Endothelial cell of umbilical vein (primary cell): ENCODE data around the gene CWC27. TPM values are rescaled to one million over a fixed set of nuclear protein-coding genes. Genes with fewer than 3 reads are reported as not detected.

Experiments used
- BruUV-seq: library from RNA; stranded (reverse); fragments of 400-500 nt; replicated peaks from 2 replicates; lab custom pipeline; 2021; lab: Mats Ljungman, UMichigan
- CTCF ChIA-PET: fragments of 300-600, 350-600 bp; sonication (Branson Sonifier 250); formaldehyde crosslinking; loops from one replicate; lab custom pipeline; 2021; ENCODE audit warnings: antibody characterized with exemption, inconsistent platforms; lab: Charles Lee
- POLR2A ChIA-PET: fragments of 300-600, 350-600 bp; sonication (Branson Sonifier 250); formaldehyde crosslinking; loops from one replicate; lab custom pipeline; 2021; ENCODE audit warnings: antibody characterized with exemption, inconsistent platforms; lab: Charles Lee
- DNase-seq: peaks from one replicate; pipeline ENCODE4 v3.0.0-alpha.2; 2011; ENCODE audit warnings: low read depth, low spot score
- FAIRE-seq: peaks from 2 replicates; lab custom pipeline; 2011; peaks lifted over from hg19 to GRCh38; lab: Jason Lieb, UNC
- H2AFZ ChIP-seq: 2 replicates; pipeline ENCODE4 v1.6.0; 2012; ENCODE audit warnings: low read depth, low read length, control low read depth, inconsistent platforms
- H3K27ac ChIP-seq: 2 replicates; pipeline ENCODE4 v1.5.1; 2011; ENCODE audit warnings: low read depth, mild to moderate bottlenecking, control low read depth, low read length, moderate library complexity; ENCODE audit not compliant: insufficient read depth
- H3K27me3 ChIP-seq, 2 experiments: 2 replicates each; pipeline versions ENCODE4 v1.6.0 to v1.6.1; 2011; ENCODE audit warnings: low read length in 2 of 2, mixed read lengths in 1 of 2; ENCODE audit not compliant: control insufficient read depth in 2 of 2, insufficient read depth in 2 of 2
- H3K36me3 ChIP-seq, 2 experiments: 2 replicates in 1 of 2; 3 replicates in 1 of 2; pipeline ENCODE4 v1.5.1; 2011; ENCODE audit warnings: low read length in 2 of 2, mild to moderate bottlenecking in 1 of 2, moderate library complexity in 1 of 2; ENCODE audit not compliant: control insufficient read depth in 2 of 2, insufficient read depth in 2 of 2; ENCODE audit errors: extremely low read depth in 1 of 2
- H3K4me1 ChIP-seq: 3 replicates; pipeline ENCODE4 v1.5.1; 2011; ENCODE audit warnings: mild to moderate bottlenecking, low read length; ENCODE audit not compliant: control insufficient read depth, insufficient read depth; ENCODE audit errors: extremely low read depth
- H3K4me2 ChIP-seq: 2 replicates; pipeline ENCODE4 v1.6.1; 2011; ENCODE audit warnings: low read length, control low read depth, mixed read lengths; ENCODE audit not compliant: insufficient read depth
- H3K4me3 ChIP-seq, 3 experiments: fragments of 200-600 bp in 1 of 3; sonication (generic), shearing (Covaris generic) in 1 of 3; replicated peaks in 1 of 3; 2 replicates each; pipeline ENCODE4 v1.5.1; 2011 to 2016; ENCODE audit warnings: control low read depth in 3 of 3, low read length in 3 of 3, mild to moderate bottlenecking in 2 of 3, inconsistent platforms in 1 of 3, low read depth in 1 of 3, moderate library complexity in 1 of 3; ENCODE audit not compliant: insufficient read depth in 1 of 3
- H3K79me2 ChIP-seq: 2 replicates; pipeline ENCODE4 v1.6.0; 2012; ENCODE audit warnings: low read length, inconsistent platforms; ENCODE audit not compliant: control insufficient read depth, insufficient read depth
- H3K9ac ChIP-seq: replicated peaks from 2 replicates; pipeline ENCODE3; 2011; ENCODE audit warnings: low read length, control low read depth; ENCODE audit not compliant: insufficient read depth; ENCODE audit errors: extremely low read depth
- H3K9me1 ChIP-seq: replicated peaks from 3 replicates; pipeline ENCODE4 v1.6.0; 2011; ENCODE audit warnings: mild to moderate bottlenecking, low read length; ENCODE audit not compliant: control insufficient read depth, insufficient read depth; ENCODE audit errors: extremely low read depth
- H3K9me3 ChIP-seq: replicated peaks from 2 replicates; pipeline ENCODE4 v1.5.1; 2012; ENCODE audit warnings: low read length, inconsistent platforms; ENCODE audit not compliant: control insufficient read depth, insufficient read depth
- H4K20me1 ChIP-seq: replicated peaks from 2 replicates; pipeline ENCODE3; 2011; ENCODE audit warnings: mild to moderate bottlenecking, low read length; ENCODE audit not compliant: control insufficient read depth, insufficient read depth; ENCODE audit errors: extremely low read depth
- EZH2 ChIP-seq: IDR thresholded peaks from 2 replicates; pipeline ENCODE4 v1.6.1; 2012; ENCODE audit warnings: borderline replicate concordance, low read depth, mild to moderate bottlenecking, moderate library complexity, low read length, inconsistent platforms; ENCODE audit not compliant: severe bottlenecking
- FOS ChIP-seq: IDR thresholded peaks from 2 replicates; pipeline ENCODE4 v1.6.1; 2011; ENCODE audit warnings: mild to moderate bottlenecking, low read length, moderate library complexity, borderline replicate concordance; ENCODE audit not compliant: insufficient read depth
- GATA2 ChIP-seq: IDR thresholded peaks from 2 replicates; pipeline ENCODE4 v1.7.0; 2011; ENCODE audit warnings: low read depth, mild to moderate bottlenecking, moderate library complexity, mixed read lengths, low read length; ENCODE audit not compliant: insufficient read length, insufficient read depth
- JUN ChIP-seq: IDR thresholded peaks from 2 replicates; pipeline ENCODE4 v1.6.1; 2011; ENCODE audit warnings: borderline replicate concordance, low read depth; ENCODE audit not compliant: insufficient read length, insufficient read depth
- MAX ChIP-seq: IDR thresholded peaks from 2 replicates; pipeline ENCODE4 v1.6.1; 2011; ENCODE audit not compliant: insufficient read depth, insufficient read length
- MYC ChIP-seq: IDR thresholded peaks from one replicate; pipeline ENCODE4 v1.6.1; 2011; ENCODE audit warnings: mild to moderate bottlenecking, low read depth, low read length
- POLR2A ChIP-seq: IDR thresholded peaks from 2 replicates; pipeline ENCODE4 v1.6.1; 2012; ENCODE audit warnings: low read depth, mild to moderate bottlenecking, control low read depth, low read length
- POLR2AphosphoS5 ChIP-seq: IDR thresholded peaks from 2 replicates; pipeline ENCODE4 v1.6.1; 2012; ENCODE audit warnings: low read depth, mild to moderate bottlenecking, control low read depth, low read length, moderate library complexity; ENCODE audit not compliant: insufficient read depth
- dilution Hi-C: fragments of 300-500 bp; cut with MboI; formaldehyde crosslinking; loops from one replicate; pipeline ENCODE4 v1.15.0; 2019; ENCODE audit warnings: low sequenced_read_pairs; ENCODE audit not compliant: extremely low pct_ligation_motif_present
- intact Hi-C: fragments of 100-400 bp; cut with micrococcal nuclease; formaldehyde crosslinking; loops from one replicate; pipeline ENCODE4 v1.10.0; 2022
- polyA plus RNA-seq, 4 experiments: library from polyadenylated mRNA; depleted of rRNA in 3 of 4; stranded (reverse) in 3 of 4; unstranded in 1 of 4; fragments of >200 nt; gene quantifications; 2 replicates each; pipeline versions ENCODE4 v1.2.1 to v1.2.3, GENCODE V29; 2011 to 2012; ENCODE audit warnings: missing spikeins in 1 of 4
- total RNA-seq: library from RNA; stranded (reverse); gene quantifications from 2 replicates; pipeline ENCODE4 v1.2.3, GENCODE V29; 2021
- TF ChIP-seq, protein P1 (sequence below), 2 donors: IDR thresholded peaks; 1 replicate in 1 of 2; 2 replicates in 1 of 2; pipeline ENCODE4 v1.5.1; 2011; ENCODE audit warnings: low read length in 2 of 2, mild to moderate bottlenecking in 2 of 2, moderate library complexity in 2 of 2, control low read depth in 1 of 2, inconsistent platforms in 1 of 2, low read depth in 1 of 2; ENCODE audit not compliant: insufficient read depth in 1 of 2; ENCODE audit errors: extremely low read depth in 1 of 2

CWC27 gene
- total and polyA plus RNA-seq, 2 donors (not counting 3 experiments of a cell fraction or from before 2014, with no cell fraction given) = 11.9 to 23.8 TPM

GRCh38 chr5:64834037-64834436 lies 65.3 kb downstream of the CWC27 start:
- no peak for FAIRE-seq
- Histone ChIP-seq H3K9me3 (no peaks in the 10 kb centered on the region), H3K9ac (no peak overlapping the region), H4K20me1 (no peaks in the 10 kb centered on the region), H3K79me2 (no peaks in the 10 kb centered on the region), H3K9me1 (no peaks in the 10 kb centered on the region), H3K36me3 (no peaks in the 10 kb centered on the region), H3K27me3 (no peaks in the 10 kb centered on the region), H3K27ac (no peak overlapping the region), H3K4me1 (peaks cover 39% of the 10 kb centered on the region), H2AFZ (no peak overlapping the region), H3K4me3 (no peak overlapping the region), H3K4me2 (no peak overlapping the region)
- no peak for DNase-seq
- ChIA-PET POLR2A (no interaction called here), CTCF (interaction anchor here (1.3 to 1.4 kb wide), 2 partner anchors 9 to 14 kb away, joined by 3 read pairs; no protein-coding TSS in a partner anchor)
- no peak for TF ChIP-seq EZH2
- TF ChIP-seq, protein P1, sequence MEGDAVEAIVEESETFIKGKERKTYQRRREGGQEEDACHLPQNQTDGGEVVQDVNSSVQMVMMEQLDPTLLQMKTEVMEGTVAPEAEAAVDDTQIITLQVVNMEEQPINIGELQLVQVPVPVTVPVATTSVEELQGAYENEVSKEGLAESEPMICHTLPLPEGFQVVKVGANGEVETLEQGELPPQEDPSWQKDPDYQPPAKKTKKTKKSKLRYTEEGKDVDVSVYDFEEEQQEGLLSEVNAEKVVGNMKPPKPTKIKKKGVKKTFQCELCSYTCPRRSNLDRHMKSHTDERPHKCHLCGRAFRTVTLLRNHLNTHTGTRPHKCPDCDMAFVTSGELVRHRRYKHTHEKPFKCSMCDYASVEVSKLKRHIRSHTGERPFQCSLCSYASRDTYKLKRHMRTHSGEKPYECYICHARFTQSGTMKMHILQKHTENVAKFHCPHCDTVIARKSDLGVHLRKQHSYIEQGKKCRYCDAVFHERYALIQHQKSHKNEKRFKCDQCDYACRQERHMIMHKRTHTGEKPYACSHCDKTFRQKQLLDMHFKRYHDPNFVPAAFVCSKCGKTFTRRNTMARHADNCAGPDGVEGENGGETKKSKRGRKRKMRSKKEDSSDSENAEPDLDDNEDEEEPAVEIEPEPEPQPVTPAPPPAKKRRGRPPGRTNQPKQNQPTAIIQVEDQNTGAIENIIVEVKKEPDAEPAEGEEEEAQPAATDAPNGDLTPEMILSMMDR (IDR thresholded peaks at IDR 0.05; ENCODE audit: extremely low read depth in 1 of 2, insufficient read depth in 1 of 2, low read depth in 1 of 2, low read length in 2 of 2) = no peak
- no peak for TF ChIP-seq GATA2
- TF ChIP-seq MYC = no peak
- TF ChIP-seq POLR2AphosphoS5 = no peak
- TF ChIP-seq JUN = no peak
- TF ChIP-seq MAX = no peak
- no peak for TF ChIP-seq FOS
- TF ChIP-seq POLR2A = no peak
- dilution Hi-C loops = no loop called here
- intact Hi-C loops = no loop called here
- BruUV-seq = no TSS peak
